HUES6 (cell line): Measurements from ENCODE around the gene CBR1.

Experiments
- H3K27ac ChIP-seq: 2 replicates; pipeline ENCODE4 v1.7.0; 2013; ENCODE audit warnings: low read depth, mild to moderate bottlenecking, low read length, inconsistent platforms
- H3K27me3 ChIP-seq: 2 replicates; pipeline ENCODE4 v1.6.1; 2013; ENCODE audit warnings: low read length; ENCODE audit not compliant: control insufficient read depth, insufficient read depth
- H3K36me3 ChIP-seq: 2 replicates; pipeline ENCODE4 v1.6.1; 2013; ENCODE audit warnings: low read length; ENCODE audit not compliant: control insufficient read depth, insufficient read depth
- H3K4me1 ChIP-seq: 2 replicates; pipeline ENCODE4 v1.6.1; 2013; ENCODE audit warnings: low read length; ENCODE audit not compliant: control insufficient read depth, insufficient read depth
- H3K4me3 ChIP-seq: 2 replicates; pipeline ENCODE4 v1.5.1; 2013; ENCODE audit warnings: low read depth, low read length
- H3K9ac ChIP-seq: one replicate; pipeline ENCODE4 v1.6.1; 2013; ENCODE audit warnings: mild to moderate bottlenecking, low read length
- H3K9me3 ChIP-seq: 2 replicates; pipeline ENCODE4 v1.6.1; 2013; ENCODE audit warnings: low read depth, low read length; ENCODE audit not compliant: control insufficient read depth, insufficient read depth

The CBR1 gene

DNA sequence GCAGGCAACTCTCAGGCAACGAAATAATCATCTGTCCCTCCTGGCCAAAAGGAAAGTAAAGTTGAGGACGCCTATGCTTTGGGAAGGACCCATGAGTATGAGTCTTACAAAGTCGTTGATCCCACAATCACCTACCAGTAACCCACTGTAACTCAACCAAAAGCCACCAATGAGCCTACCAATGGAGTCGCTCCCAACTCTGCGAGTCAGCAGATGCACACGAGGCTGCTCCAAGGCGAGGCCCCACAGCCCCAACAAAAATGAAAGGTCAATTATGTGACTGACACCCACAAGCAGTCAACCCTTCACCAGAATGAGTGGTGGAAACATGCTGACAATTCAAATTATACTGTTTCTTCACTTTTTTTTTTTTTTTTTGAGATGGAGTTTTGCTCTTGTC is 21.5 kb upstream of the CBR1 start:
- Histone ChIP-seq H3K27ac (no peak overlapping the region), H3K36me3 (peaks cover 87% of the 10 kb centered on the region), H3K9me3 (no peaks in the 10 kb centered on the region), H3K9ac (no peak overlapping the region), H3K4me1 (no peaks in the 10 kb centered on the region), H3K27me3 (no peaks in the 10 kb centered on the region), H3K4me3 (no peak overlapping the region)

GRCh38 chr21:36052860-36053714 is 16.7 kb upstream of the CBR1 start:
- H3K9me3 ChIP-seq = no peaks in the 10 kb centered on the region
- H3K4me3 ChIP-seq = no peak overlapping the region
- H3K9ac ChIP-seq = no peak overlapping the region
- H3K36me3 ChIP-seq = peaks cover 91% of the 10 kb centered on the region
- no peak overlapping the region for H3K27ac ChIP-seq
- H3K4me1 ChIP-seq = no peaks in the 10 kb centered on the region
- no peaks in the 10 kb centered on the region for H3K27me3 ChIP-seq

DNA sequence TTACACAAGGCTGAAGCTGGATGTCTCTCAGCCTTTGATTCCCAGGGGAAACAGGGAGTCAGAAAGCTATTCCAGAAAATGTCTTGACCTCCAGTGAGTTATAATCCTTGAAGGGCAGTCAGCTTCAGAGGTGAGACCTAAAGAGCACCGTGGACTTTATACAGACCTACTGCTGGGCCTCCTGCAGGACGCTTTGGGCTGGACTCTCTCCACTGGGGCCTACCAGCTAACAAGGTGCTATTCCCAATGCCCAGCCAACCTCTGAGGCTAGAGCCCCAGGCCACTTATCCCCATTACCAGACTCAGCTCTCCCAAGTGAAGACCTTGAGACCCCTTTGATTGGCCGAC is 16.1 kb upstream of the CBR1 start:
- peaks cover 91% of the 10 kb centered on the region for H3K36me3 ChIP-seq
- H3K9me3 ChIP-seq = no peaks in the 10 kb centered on the region
- no peaks in the 10 kb centered on the region for H3K4me1 ChIP-seq
- H3K4me3 ChIP-seq = no peak overlapping the region
- H3K27ac ChIP-seq = no peak overlapping the region
- no peak overlapping the region for H3K9ac ChIP-seq
- H3K27me3 ChIP-seq = no peaks in the 10 kb centered on the region

DNA sequence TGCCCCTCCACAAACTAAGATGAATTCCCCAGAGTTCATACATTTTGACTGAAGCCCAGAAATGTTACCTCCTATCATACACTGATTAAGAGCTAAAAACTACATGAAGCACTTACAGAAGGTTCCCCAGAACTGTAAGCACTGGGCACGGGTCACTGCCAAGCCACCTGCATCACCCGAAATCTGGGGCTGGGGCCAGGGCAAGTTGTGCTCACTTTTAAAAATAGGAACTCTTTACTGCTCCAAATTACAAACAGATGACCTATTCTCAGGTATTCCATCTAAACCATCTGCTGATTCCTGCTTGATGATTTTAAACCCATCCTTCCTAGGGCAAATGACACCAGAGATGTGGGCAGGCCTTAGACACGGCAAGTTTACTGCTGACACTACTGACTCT is 14.3 kb upstream of the CBR1 start:
- Histone ChIP-seq H3K36me3 (peaks cover 73% of the 10 kb centered on the region), H3K9ac (no peak overlapping the region), H3K27me3 (no peaks in the 10 kb centered on the region), H3K9me3 (no peaks in the 10 kb centered on the region), H3K4me1 (no peaks in the 10 kb centered on the region), H3K4me3 (no peak overlapping the region), H3K27ac (no peak overlapping the region)

DNA sequence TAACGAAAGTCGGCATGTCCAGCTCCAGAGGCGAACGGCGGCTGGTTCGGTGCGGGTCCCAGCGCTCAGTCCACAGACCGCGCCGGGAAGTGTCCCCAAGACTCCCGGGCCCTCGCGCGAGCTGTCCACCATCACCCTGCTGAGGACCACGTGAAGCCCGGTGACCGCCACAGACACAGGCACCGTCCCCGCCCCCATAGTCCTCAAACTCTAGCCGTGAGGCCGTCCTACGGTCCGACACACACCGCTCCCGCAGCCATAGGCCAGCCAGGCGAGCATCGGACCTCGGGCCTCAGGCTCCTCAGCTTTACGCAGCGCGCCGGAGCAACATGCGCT is 10.0 kb upstream of the CBR1 start:
- H3K36me3 ChIP-seq = peaks cover 39% of the 10 kb centered on the region
- H3K4me3 ChIP-seq = peak overlapping the region; percentile 97
- H3K4me1 ChIP-seq = peaks cover 8% of the 10 kb centered on the region; the same call in 1 of the 2 replicates
- no peaks in the 10 kb centered on the region for H3K9me3 ChIP-seq
- H3K27ac ChIP-seq = peak overlapping the region; percentile 71; the same call in 1 of the 2 replicates
- no peaks in the 10 kb centered on the region for H3K27me3 ChIP-seq
- H3K9ac ChIP-seq = peak overlapping the region; percentile 93

GRCh38 chr21:36060159-36060921 is 9.5 kb upstream of the CBR1 start, which contains the start of gene SETD4:
TSS of gene SETD4 (minus strand) at chr21:36060526. CDS start at chr21:36058888, 1,638 bp downstream.
- no peaks in the 10 kb centered on the region for H3K27me3 ChIP-seq
- peak within 1 kb of the TSS; percentile 71; the same call in 1 of the 2 replicates for H3K27ac ChIP-seq
- peaks cover 34% of the 10 kb centered on the region for H3K36me3 ChIP-seq
- peak within 1 kb of the TSS; percentile 97 for H3K4me3 ChIP-seq
- peaks cover 8% of the 10 kb centered on the region; the same call in 1 of the 2 replicates for H3K4me1 ChIP-seq
- H3K9ac ChIP-seq = peak within 1 kb of the TSS; percentile 93
- H3K9me3 ChIP-seq = peaks cover 2% of the 10 kb centered on the region; the same call in 1 of the 2 replicates

- Histone ChIP-seq H3K4me1 (peaks cover 8% of the 10 kb centered on the region; the same call in 1 of the 2 replicates), H3K9ac (no peak overlapping the region), H3K36me3 (peaks cover 22% of the 10 kb centered on the region), H3K4me3 (no peak overlapping the region), H3K27ac (no peak overlapping the region), H3K27me3 (no peaks in the 10 kb centered on the region), H3K9me3 (peaks cover 2% of the 10 kb centered on the region; the same call in 1 of the 2 replicates)
Observed at GRCh38 chr21:36061445-36061844, 8.4 kb upstream of the CBR1 start.

- Histone ChIP-seq H3K4me1 (peaks cover 8% of the 10 kb centered on the region; the same call in 1 of the 2 replicates), H3K9me3 (peaks cover 13% of the 10 kb centered on the region; the same call in 1 of the 2 replicates), H3K9ac (no peak overlapping the region), H3K36me3 (peaks cover 2% of the 10 kb centered on the region; the same call in 1 of the 2 replicates), H3K4me3 (no peak overlapping the region), H3K27ac (no peak overlapping the region), H3K27me3 (no peaks in the 10 kb centered on the region)
Observed at GRCh38 chr21:36063375-36064084, 6.3 kb upstream of the CBR1 start.

- no peak overlapping the region for H3K4me3 ChIP-seq
- H3K9me3 ChIP-seq = peaks cover 17% of the 10 kb centered on the region
- H3K27me3 ChIP-seq = no peaks in the 10 kb centered on the region
- H3K4me1 ChIP-seq = peaks cover 8% of the 10 kb centered on the region; the same call in 1 of the 2 replicates
- H3K27ac ChIP-seq = no peak overlapping the region
- no peak overlapping the region for H3K9ac ChIP-seq
- no peaks in the 10 kb centered on the region for H3K36me3 ChIP-seq
Observed at GRCh38 chr21:36064085-36064460, 5.8 kb upstream of the CBR1 start.

DNA sequence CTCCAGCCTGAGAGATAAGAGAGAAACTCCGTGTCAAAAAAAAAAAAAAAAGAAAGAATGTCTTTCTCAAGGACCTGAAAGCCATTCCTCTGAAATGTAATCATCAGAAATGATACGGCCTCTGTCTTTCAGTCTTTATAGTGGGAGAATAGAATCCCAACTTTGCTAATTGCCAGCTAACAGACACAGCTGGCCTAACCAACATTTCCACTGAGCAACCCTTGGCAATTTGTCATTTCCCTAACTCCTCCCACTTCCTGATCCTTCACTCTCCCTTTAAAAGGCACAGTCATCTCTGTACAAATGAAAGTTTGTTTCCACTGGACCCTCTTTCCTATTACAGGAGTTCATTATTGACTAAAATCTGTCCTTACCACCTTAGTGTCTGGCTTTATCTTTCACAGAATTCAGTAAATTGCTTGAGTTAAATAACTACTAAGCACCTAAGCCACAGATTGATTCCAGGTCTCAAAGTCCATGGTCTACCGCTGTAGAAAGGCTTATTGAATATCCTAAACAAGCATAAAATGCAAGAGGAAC is 4.3 kb upstream of the CBR1 start:
- Histone ChIP-seq H3K9ac (no peak overlapping the region), H3K36me3 (no peaks in the 10 kb centered on the region), H3K4me1 (peaks cover 8% of the 10 kb centered on the region; the same call in 1 of the 2 replicates), H3K4me3 (no peak overlapping the region), H3K9me3 (peaks cover 20% of the 10 kb centered on the region), H3K27me3 (no peaks in the 10 kb centered on the region), H3K27ac (no peak overlapping the region)
